NK-92 (cell line): ENCODE measurements around the gene SEMA6D.

Experiments used
- DNase-seq: peaks from one replicate; lab custom pipeline; 2025; ENCODE audit not compliant: unreplicated experiment; lab: John Stamatoyannopoulos, UW

The SEMA6D gene, protein sequence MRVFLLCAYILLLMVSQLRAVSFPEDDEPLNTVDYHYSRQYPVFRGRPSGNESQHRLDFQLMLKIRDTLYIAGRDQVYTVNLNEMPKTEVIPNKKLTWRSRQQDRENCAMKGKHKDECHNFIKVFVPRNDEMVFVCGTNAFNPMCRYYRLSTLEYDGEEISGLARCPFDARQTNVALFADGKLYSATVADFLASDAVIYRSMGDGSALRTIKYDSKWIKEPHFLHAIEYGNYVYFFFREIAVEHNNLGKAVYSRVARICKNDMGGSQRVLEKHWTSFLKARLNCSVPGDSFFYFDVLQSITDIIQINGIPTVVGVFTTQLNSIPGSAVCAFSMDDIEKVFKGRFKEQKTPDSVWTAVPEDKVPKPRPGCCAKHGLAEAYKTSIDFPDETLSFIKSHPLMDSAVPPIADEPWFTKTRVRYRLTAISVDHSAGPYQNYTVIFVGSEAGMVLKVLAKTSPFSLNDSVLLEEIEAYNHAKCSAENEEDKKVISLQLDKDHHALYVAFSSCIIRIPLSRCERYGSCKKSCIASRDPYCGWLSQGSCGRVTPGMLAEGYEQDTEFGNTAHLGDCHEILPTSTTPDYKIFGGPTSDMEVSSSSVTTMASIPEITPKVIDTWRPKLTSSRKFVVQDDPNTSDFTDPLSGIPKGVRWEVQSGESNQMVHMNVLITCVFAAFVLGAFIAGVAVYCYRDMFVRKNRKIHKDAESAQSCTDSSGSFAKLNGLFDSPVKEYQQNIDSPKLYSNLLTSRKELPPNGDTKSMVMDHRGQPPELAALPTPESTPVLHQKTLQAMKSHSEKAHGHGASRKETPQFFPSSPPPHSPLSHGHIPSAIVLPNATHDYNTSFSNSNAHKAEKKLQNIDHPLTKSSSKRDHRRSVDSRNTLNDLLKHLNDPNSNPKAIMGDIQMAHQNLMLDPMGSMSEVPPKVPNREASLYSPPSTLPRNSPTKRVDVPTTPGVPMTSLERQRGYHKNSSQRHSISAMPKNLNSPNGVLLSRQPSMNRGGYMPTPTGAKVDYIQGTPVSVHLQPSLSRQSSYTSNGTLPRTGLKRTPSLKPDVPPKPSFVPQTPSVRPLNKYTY

DNA sequence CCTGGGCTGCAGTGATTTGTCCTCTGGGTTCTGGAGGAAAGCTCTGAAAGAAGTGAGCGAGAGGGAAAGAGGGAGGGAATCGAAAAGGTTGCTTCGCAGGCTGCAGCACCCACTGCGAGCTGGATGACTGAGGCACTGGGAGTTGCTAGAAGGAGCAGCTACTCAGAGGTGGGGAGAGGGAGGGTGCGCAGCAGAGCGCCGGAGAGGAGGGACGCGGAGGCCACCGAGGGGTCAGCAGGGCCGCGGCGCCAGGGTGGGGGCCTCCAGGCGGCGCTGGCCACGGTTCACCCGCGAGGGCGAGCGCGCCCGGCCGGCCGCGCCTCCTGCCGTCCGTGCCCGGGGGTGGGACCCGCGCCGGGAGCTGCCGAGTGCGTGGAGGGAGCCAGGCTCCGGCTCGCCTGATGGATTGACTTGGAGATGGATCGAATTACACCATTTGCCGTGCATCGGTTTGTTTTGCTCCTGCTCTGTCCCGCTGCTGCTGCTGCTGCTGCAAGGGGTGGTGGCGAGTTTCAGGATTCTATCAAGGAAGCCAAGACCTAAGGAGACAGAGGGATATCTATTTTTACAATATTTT is at the start of gene SEMA6D:
SEMA6D (plus strand) TSS at position 470 of the 577 bp plus-strand sequence. CDS start 42,294 bp downstream, outside the sequence.
- DNase-seq: no peak

DNA sequence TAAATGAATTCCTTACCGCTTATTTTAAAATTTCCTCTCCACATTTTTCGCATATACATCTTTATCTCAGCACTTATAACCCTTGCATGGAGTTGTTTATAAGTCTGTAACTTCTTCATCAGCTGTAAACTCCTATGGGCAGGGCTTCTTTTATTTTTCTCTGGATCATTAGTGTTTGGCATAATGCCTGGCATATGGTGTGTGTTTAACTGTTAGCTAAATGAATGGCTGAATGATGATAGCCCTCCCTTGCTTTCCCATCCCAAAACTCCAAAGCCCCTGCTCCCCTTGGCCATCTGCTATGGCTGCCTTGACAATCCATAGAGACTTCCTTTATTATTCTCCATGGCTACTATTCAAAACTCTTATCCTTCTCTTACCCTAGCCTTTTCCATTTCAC is 48.1 kb upstream of the SEMA6D start:
- DNase-seq: no peak

DNA sequence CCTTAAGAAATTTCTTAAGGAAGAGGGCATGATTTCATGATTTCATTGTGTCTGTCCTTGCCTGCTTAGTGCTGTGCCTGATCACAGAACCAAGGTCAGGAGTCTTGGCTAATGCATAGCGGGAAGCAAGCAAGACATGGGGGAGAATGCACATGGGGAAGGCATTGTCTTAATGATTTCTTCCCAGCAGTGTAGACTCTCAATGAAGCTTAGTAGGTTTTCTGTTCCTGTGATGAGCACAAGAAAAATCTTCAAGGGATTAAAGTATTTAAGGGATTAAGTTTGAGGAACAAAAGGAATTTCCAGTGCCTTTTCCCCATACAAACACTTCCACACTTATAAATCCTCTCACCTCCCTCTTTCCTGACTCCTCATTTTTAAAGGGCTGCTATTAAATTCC is 46.9 kb upstream of the SEMA6D start:
- no peak for DNase-seq

DNA sequence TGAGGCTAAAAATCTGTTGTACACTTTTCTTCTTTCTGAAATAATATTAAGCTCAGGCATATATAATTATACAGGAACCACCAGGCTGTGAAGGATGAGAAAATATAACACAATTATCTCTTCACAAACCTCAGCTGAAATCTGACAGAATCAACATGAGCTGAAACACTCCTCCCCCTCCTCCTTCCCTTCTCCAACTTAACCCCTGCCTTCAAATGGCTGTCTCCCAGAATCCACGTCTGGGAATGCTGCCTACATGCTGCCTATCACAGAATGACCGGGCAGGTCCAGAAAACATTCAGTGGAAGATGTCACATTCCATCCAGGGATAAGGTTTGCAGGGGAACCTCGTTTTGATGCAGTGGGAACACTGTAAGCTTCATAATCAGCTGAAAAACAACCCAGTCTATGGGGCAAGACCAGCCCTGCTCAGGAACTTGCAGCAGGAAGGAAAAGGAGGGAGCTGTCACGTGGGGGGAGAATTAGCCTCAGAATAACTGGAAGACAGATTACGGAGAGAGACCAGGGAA is 44.0 kb upstream of the SEMA6D start:
- no peak for DNase-seq

DNA sequence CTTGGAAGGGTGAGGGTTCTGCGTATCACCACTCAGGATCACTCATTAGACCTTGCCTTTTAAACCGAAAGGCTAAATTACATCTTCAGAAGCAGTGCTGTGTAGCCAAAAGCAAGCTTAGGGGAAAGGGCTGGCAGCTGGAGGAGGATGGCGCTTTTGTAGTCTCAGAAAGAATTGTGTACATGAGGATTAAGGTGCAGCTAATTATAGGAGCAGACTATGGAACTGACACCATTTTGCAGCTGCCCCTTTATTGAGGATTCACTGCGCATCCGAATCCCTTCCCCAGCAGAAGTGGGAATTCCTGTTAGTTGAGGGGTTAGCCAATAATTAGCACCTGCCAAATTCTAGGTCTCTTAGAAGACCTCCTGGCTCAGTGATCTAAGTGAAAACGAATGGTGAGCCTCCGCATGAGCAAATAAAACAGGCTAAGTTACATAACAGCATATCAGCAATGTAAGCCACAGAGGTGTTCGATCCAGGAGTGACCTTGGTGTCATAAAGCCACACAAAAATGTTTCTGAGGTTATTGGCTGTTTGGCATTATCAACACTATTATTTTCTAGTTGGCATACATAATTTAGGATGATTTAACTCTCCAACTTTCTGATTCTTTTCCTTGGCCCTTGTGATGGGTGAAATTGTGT is 42.6 kb upstream of the SEMA6D start:
- no peak for DNase-seq

DNA sequence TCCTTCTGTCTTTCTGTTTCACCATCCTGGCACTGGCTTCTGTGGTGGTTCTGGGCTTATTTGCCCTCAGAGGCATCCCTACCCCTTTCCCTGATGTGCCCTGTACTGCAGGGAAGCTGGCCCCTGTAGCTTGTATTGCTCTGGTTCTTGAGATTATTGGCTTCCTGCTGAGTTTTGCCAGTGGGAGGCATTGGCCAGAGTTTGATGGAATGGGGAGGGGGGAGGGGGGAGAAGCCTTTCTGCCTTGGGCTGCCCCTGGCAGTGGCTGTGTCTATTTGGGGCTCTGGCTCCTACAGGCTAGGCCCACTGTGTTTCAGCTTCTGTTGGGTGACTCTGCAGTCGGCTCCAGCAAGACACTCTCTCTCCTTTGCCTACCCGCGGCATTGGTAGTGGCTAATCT is 41.6 kb upstream of the SEMA6D start:
- DNase-seq: no peak

DNA sequence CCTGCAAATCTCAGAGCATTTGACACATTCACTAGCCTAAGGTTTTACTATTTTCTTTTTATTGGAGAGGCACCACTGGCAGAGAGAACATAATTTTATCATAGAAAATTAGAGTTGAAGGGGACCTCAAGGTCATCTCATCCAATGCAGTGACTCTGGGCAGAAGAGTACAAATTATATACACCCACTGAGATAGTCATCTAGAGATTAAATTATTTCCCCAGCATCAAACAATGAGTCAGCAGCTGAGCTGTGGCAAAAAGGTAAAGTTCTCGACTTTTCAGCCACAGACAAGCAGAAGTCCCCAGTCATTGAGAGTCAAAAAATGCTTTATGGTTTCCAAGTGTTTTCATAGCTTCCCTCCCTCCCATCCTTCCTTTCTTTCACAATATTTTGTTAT is 39.3 kb upstream of the SEMA6D start:
- DNase-seq: no peak

DNA sequence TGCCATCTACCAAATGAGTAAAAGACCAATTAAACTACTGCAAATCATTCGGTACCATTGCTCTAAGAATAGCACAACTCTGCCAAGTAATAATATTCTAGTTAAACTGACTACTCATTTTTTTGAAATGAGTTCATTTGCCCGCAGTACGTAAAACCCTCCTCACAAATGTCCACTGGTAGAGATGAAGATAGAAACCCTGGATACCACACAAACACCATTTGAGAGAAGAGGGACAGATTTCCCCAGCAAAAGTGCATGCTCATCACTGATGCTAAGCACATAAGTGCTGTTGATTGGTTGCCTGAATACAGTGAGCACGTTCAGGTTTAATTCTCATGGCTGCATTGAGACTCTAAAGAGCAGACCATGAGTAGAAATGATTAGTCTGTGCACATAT is 34.6 kb upstream of the SEMA6D start:
- DNase-seq: no peak

DNA sequence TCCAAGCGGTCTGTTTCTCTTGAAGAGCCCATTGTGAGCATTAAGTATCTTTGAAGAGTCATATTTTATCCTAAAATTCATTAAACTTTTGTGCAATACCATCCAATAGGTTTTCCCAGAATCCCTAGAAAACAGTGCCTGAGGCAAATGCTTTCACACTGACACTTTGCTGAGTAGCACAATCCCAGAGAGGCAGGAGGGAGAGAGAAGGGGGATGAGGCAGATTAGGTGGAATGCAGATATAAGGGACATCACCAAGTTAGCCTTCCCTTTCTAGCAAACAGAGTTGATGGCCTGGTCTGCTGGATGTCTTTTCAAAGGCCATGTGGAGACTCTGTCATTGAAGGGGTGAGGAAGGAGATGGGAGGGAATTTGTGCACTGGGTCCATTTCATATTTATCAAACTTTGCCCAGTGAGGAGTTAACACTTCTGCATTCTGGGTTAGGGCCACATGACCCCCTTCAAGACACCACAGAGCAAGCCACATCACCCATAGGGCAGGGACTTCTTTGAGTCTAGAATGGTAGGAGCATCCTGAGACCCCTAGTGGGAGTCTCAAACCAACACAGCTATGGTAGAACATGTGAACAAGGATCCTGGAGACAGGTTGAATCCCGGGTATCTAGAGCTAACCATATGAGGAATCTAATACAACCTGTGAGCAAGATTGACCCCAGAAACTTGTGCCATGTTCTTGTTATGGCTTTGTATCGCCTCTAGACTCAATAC is 32.0 kb upstream of the SEMA6D start:
- no peak for DNase-seq

DNA sequence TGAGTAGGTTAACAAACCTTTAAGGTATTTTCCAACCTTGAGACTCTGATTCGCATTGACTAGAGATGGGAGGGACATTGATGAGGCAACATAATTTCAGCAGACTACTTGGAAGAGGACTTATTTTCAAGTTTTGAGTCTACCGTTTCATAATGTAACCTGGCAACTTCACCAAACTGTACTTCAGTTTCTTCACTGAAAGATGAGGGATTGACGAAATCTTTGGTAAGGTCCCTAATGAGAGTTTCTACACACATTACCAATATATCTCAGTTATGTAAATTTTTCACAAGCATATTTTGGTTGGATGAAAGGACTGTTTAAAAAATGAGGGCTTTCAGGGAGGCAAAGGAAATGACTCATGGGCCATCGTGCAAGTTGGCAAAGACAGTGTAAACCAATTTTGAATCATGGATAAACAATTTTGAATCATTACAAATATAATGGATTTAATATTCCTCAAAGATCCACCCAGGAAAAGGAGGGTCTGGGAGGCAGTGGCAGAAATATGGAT is 28.7 kb upstream of the SEMA6D start:
- no peak for DNase-seq

DNA sequence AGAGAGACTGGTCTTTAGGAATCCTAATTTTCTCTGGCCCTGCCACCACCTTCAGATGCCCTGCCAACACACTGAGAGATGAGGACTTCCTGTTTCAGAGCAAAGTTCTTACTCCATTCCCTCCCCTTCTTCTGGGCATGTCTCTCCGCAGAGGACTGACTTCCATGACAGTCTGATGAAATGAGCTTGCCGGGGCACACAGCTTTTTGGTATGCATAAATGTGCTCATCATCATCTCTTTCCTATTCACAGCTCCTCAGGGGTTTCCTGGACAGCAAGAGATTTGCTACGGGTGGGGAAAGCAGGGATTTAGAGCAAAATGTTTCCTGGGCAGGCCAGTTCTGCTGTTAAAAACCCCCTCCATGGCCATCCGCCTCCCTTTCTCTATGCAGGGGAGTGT is 27.6 kb upstream of the SEMA6D start:
- no peak for DNase-seq

DNA sequence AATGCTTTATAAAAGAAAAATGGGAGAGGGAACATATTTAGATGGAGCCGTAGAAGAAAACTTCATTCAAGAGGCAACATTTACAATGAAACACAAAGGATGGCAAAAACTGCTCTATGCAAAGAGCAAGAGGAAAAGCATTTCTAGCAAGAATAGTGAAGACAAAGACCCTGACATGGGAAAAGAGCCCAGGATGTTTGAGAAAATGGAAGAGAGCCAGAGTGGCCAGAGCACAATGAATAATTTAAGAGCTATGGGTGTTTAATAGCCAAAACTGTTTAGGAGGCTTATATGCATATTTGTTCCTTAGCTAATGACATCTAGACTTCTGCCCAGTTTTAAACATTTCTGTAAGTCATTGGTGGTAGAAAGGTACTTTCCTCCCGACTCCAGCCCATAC is 25.4 kb upstream of the SEMA6D start:
- DNase-seq: no peak

DNA sequence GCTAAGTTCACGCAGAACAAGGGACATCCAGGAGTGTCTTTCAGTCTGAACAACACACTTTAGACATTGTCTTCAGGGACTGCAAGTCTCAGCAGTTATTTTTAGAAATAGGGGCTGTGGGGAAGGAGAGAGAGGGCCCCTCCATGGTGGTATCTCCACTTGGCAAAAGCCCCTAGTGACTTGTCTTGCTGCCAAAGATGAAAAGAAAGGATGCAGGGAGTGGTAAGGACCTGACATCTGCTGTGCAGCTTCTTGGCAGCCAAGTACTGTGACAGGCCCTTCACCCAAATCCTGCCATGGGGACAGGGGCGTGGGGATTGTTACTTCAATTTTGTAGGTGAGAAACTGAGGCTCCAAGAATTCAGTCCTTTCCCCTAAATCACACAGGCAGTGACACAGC is 21.0 kb upstream of the SEMA6D start:
- no peak for DNase-seq

DNA sequence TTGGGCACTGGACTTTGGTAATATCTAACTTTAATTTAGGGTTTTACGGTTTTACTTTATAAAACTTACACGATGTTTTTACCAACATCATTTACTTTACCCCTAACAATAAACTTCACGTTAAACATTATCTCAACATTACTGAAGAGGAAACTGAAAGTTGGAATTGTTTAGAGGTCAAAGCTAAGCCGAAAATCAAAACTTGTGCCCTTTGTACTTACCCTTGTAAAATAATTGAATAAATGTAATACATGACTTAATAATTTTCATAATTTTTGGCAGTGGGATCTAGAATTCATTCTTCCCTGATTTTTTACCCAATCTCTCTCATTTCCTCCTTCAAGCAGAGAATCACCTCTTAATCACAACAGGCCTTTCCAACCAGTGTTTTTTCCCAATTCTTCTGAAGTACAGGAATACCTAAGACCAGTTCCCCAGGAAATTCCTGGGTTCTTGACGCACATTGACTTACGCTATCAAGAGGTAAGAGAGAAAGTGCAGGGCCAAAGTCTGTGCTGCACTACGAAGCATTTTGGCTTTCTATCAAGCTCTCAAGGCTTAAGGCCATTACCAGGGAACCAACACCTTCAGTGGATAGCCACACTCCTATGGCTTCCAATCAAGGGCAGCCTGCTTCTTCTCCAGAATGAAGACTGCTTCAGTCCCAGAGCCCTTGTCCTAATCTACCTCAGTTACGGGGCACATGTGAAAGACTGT is 11.9 kb upstream of the SEMA6D start:
- DNase-seq: no peak

DNA sequence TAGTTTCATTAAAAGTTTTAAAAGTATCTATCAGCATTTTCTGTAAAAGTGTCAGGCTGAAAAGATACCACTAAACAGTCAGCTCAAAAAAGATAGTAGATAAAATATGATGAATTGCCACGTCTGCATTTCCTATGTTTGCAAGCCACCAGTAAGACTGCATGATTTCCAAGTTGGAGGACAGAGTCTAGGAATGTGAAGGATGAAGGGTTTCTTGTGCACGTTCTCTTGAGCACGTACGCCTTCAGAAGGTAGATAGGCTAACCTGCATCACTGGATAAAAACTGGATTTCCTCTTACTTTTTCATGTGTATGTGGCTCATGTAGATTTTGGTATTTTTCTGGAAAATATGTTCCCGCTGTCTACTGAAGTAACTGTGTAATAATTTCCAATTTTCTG is 9.9 kb upstream of the SEMA6D start:
- DNase-seq: no peak

DNA sequence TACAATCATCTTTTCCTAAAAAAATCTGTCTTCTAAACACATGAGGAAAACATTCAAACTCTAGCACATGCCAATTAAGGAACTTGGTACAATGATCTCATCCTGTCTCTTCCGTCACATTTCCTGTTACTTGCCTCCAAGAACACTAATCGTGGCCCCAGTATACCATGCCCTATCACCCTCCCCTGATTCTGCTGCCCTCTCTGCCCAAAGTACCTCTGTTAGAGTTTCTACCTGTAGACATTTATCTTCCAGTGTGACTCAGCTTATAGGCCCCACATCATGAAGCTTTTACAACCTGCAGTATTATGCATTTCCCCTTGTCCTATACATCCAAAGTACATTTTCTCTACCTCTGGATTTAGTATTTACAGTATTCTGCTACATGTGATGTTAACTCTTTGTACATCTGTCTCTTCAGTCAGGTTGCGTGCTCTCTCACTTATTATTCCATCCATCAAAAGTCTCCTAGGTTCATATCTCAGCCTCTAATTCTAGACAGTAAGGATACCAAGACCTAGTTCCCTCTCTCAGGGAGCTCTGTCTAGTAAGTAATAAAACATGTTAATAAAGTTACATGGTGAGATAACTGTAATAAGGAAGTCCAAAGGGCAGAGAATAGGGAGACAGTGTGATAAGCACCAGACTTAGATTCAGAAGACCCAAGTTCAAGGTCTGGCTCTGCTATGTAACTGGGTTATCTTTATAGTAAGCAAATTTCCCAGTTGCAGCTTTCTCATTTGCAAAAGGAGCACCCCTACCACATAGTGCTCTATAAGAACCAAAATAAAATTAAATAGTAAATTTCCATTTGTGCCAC is 8.9 kb upstream of the SEMA6D start:
- no peak for DNase-seq

DNA sequence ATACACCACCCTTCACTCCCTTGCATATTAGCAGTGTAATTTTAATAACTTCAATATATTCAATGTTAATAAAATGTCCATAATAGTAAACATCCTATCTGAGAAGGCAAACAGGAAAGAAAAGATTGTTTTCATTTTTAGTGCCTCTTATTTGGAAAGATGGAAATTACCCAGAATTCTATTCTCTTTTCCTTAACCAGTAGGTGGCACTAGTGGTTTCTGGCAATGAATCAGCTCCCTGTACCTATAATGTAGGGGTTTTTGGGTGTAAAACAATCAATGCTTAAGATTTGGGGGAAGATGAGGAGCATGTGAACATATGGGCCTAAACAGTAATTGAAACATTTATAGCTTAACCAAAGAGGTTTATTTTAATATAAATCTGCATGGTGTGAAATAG is 5.7 kb upstream of the SEMA6D start:
- DNase-seq: no peak

DNA sequence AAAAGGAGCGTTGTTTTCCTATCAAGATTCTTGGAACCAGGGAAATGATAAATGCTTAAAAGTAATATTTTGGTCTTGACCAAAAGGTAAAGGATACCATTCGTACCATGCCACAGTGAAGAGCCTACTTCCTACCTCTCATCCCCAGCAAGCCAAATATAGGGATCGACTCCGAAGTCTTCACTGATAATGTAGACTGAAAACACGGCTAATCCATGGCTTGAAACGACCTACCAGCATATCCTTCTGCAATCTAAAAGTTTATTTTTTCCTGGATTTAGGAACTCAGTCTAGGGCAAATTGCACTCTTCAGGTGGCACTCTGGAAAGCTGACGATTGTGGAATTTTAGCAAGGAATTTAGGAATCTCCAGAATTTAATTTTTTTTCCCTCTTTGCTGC is 1.9 kb upstream of the SEMA6D start:
- DNase-seq: no peak
